ENCODE data around the gene FBXO36. TPM values are rescaled to one million over a fixed set of nuclear protein-coding genes. Genes with fewer than 3 reads are reported as not detected.

FBXO36 gene
- total RNA-seq, 1 donor, result 3.5 TPM

DNA sequence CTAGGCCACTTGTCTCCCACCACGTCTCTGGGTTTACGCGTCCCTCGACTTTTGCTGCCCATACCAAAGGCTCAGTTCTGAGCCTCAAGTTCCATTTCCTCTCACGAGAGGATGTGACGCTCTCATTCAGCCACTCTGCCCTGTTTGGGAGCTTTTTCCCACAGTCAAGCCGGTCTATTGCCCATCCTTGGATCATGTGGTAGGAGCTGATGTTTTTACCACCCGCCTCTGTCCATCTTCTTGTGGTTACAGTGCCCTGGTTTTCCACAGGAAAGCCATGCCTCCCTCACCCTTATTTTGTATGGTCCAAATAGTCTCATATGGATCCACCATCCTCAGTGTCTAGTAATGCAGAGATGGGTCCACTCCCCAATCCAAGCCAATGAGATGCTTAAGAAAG, 20.4 kb downstream of the FBXO36 start:
- DNase-seq (ENCODE audit: low read depth), result no peak
- TF ChIP-seq, protein P1, sequence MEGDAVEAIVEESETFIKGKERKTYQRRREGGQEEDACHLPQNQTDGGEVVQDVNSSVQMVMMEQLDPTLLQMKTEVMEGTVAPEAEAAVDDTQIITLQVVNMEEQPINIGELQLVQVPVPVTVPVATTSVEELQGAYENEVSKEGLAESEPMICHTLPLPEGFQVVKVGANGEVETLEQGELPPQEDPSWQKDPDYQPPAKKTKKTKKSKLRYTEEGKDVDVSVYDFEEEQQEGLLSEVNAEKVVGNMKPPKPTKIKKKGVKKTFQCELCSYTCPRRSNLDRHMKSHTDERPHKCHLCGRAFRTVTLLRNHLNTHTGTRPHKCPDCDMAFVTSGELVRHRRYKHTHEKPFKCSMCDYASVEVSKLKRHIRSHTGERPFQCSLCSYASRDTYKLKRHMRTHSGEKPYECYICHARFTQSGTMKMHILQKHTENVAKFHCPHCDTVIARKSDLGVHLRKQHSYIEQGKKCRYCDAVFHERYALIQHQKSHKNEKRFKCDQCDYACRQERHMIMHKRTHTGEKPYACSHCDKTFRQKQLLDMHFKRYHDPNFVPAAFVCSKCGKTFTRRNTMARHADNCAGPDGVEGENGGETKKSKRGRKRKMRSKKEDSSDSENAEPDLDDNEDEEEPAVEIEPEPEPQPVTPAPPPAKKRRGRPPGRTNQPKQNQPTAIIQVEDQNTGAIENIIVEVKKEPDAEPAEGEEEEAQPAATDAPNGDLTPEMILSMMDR (IDR thresholded peaks at IDR 0.05; ENCODE audit: insufficient read depth, low read depth, low read length), result no peak

DNA sequence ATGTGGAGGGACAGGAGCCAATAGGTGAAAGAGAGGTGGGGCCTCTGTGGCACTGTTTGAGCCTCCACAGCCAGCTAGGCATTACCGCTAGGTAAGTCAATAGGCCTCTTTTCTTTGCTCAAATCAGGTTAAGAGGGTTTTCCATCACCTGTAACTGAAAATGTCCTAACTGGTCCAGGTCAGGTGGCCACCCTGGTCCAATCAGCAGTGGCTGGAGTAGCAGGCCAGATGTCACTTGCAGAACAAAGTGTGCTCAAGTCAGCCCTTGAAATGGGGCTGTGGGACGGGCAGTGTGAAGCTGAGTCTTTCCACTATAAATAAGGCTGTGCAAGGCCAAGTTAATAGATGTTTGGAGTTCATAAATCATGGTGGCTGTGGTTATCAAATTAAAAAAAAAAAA, 20.9 kb downstream of the FBXO36 start:
- TF ChIP-seq, protein P1 (IDR thresholded peaks at IDR 0.05; ENCODE audit: insufficient read depth, low read depth, low read length), result no peak
- no peak overlapping the region for H3K4me3 ChIP-seq (ENCODE audit: low read depth, low read length)
- DNase-seq (ENCODE audit: low read depth), result no peak

More for the DNA sequence above, 20.4 kb downstream of the FBXO36 start:
- H3K4me3 ChIP-seq (ENCODE audit: low read depth, low read length), result no peak overlapping the region

DNA sequence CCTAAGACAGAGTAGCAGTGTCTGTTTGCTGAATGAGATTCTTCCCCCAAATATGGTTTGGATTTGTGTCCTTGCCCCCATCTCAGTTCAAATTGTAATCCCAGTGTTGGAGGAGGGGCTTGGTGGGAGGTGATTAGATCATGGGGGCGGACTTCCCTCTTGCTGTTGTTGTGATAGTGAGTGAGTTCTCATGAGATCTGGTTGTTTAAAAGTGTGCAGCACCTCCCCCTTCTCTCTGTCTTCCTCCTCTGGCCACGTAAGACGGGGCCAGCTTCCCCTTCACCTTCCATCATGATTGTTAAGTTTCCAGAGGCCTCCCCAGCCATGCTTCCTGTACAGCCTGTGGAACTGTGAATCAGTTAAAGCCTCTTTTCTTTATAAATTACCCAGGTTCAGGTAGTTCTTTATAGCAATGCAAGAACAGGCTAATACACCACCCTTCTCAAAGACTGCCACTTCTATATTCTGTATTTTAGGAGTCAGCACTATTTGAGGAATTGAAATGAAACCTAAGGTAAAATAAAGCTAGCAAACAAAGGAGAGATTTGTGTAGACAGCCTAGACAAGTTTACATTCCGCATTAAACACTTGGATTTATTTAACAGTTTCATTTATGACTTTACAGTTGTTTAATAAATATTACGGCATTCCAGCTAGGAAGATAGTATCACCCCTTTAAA, 21.6 kb downstream of the FBXO36 start:
- no peak for DNase-seq (ENCODE audit: low read depth)
- TF ChIP-seq, protein P1 (IDR thresholded peaks at IDR 0.05; ENCODE audit: insufficient read depth, low read depth, low read length), result no peak
- H3K4me3 ChIP-seq (ENCODE audit: low read depth, low read length), result no peak overlapping the region

DNA sequence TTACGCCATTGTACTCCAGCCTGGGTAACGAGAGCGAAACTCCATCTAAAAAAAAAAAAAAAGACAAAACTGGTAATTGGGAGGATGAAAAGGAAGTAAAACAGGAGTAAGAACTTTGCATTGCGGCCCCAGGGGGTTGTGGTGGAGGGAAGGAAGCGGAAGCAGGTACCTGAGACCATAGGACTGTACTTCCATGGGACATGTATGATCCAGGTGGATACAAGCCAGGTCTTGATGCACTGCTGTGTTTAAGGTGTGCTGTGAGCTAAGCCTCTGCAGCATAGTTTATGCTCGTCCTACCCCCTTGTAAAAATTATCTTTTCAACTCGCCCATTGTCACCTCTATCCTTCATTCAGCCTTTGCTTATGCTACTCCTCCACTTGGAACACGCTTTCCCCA, 23.7 kb downstream of the FBXO36 start:
- TF ChIP-seq, protein P1 (IDR thresholded peaks at IDR 0.05; ENCODE audit: insufficient read depth, low read depth, low read length), result no peak
- no peak for DNase-seq (ENCODE audit: low read depth)
- H3K4me3 ChIP-seq (ENCODE audit: low read depth, low read length), result no peak overlapping the region

DNA sequence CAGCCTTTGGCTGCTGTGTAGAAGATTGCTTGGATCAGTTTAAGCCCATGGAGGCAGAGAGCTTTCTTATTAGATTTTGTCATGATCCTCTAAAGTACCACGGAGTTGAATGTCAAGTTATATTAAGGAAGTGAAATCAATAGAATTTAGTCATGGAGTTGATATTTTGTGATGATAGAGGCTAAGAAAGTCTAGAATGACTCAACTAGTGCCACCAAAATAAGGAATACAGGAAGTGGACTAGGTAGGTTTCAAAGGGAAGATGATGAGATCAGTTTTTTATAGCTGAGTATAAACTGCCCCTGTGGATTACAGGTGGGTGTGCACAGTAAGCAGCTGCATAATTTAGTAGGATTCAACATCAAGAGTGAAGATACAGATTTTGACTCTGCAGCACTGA, 25.2 kb downstream of the FBXO36 start:
- TF ChIP-seq, protein P1 (IDR thresholded peaks at IDR 0.05; ENCODE audit: insufficient read depth, low read depth, low read length), result no peak
- no peak overlapping the region for H3K4me3 ChIP-seq (ENCODE audit: low read depth, low read length)
- no peak for DNase-seq (ENCODE audit: low read depth)

DNA sequence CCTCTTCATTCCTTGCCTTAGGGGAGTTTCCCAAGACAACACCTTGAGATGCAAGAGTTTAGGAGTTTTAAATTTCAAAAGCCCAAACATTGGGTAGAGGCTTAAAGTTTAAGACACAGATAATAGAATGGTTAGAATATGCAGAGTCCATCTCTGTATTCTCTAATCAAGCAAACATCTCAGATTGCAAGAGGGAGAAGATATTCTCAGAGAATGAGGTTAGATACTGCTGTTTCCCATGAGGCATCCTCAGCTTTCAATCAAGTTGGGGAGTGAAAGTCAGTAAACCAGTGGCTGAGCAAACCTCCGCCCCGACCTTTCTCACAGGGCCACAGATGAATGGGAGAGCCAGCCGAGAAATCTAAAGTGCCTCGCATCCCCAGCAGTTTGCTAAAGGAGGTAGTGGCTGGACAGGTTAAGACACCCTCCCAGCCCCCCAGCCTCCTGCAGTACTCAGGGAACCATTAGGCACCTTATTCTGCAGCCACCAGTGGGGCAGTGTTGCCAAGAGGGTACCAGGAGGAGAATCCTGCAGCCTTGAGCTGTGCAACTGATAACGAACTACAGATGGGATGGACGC, 30.0 kb downstream of the FBXO36 start:
- TF ChIP-seq, protein P1 (IDR thresholded peaks at IDR 0.05; ENCODE audit: insufficient read depth, low read depth, low read length), result no peak
- no peak overlapping the region for H3K4me3 ChIP-seq (ENCODE audit: low read depth, low read length)
- DNase-seq (ENCODE audit: low read depth), result no peak
